Esophagus muscularis mucosa (tissue), 4 donors: ENCODE measurements around the gene ZNF217. TPM values are rescaled to one million over a fixed set of nuclear protein-coding genes. Genes with fewer than 3 reads are reported as not detected.

Source experiments
- DNase-seq: peaks from one replicate; pipeline ENCODE4 v3.0.0-alpha.2; 2017; ENCODE audit errors: extremely low spot score
- H3K27ac ChIP-seq, 4 donors: fragments of 200-600 bp; sonication (generic); replicated peaks in 1 of 4; 1 replicate in 3 of 4; 2 replicates in 1 of 4; pipeline ENCODE4 v1.5.1; 2016 to 2019; ENCODE audit warnings: mild to moderate bottlenecking in 1 of 4
- H3K27me3 ChIP-seq, 4 donors: fragments of 200-600 bp; sonication (generic); one replicate each; pipeline versions ENCODE4 v1.5.1 to v1.6.0; 2016 to 2019
- H3K36me3 ChIP-seq, 4 donors: fragments of 200-600 bp; sonication (generic); one replicate each; pipeline ENCODE4 v1.5.1; 2016 to 2019
- H3K4me1 ChIP-seq, 4 donors: fragments of 200-600 bp; sonication (generic); one replicate each; pipeline ENCODE4 v1.5.1; 2016 to 2019
- H3K4me3 ChIP-seq, 4 donors: fragments of 200-600 bp; sonication (generic); 1 replicate in 2 of 4; 2 replicates in 2 of 4; pipeline ENCODE4 v1.5.1; 2016 to 2019; ENCODE audit warnings: mild to moderate bottlenecking in 4 of 4, moderate library complexity in 1 of 4
- H3K9me3 ChIP-seq, 4 donors: fragments of 200-600 bp; sonication (generic); 1 replicate in 3 of 4; 2 replicates in 1 of 4; pipeline ENCODE4 v1.5.1; 2016 to 2019
- CTCF ChIP-seq, 3 experiments: fragments of 200-600 bp in 2 of 3; fragments of 450-650 bp in 1 of 3; sonication (generic) in 2 of 3; IDR thresholded peaks; one replicate each; pipeline ENCODE4 v1.5.1; 2017 to 2019; ENCODE audit warnings: antibody characterized with exemption in 3 of 3, mild to moderate bottlenecking in 2 of 3, moderate library complexity in 1 of 3
- EP300 ChIP-seq: sonication (generic); formaldehyde crosslinking; IDR thresholded peaks from one replicate; pipeline ENCODE4 v1.6.1; 2017; ENCODE audit warnings: antibody characterized with exemption
- POLR2A ChIP-seq: fragments of 450-650 bp; IDR thresholded peaks from one replicate; pipeline ENCODE4 v1.6.1; 2017; ENCODE audit warnings: antibody characterized with exemption, moderate library complexity, mild to moderate bottlenecking, low read depth
- POLR2AphosphoS5 ChIP-seq, 2 donors: sonication (generic); formaldehyde crosslinking; IDR thresholded peaks; one replicate each; pipeline ENCODE4 v1.6.1; 2017; ENCODE audit warnings: antibody characterized with exemption in 2 of 2
- WGBS: methylation state at CpG from one replicate; pipeline ENCODE4 v1.1.5; 2018; 5-methylcytosine and 5-hydroxymethylcytosine counted together
- intact Hi-C: fragments of 100-400 bp; cut with DNase I; formaldehyde crosslinking; loops from one replicate; pipeline ENCODE4 v1.15.1; 2023
- total RNA-seq, 4 donors: library from RNA; depleted of rRNA; stranded (reverse); fragments of >200 nt; gene quantifications; one replicate each; pipeline versions ENCODE4 v1.1.0 to v1.2.1, GENCODE V29; 2016

ZNF217 gene
- total RNA-seq, 4 donors from 2014 or later, result 15.4 to 27.3 (median 18.6) TPM

GRCh38 chr20:53579581-53580375, 13.9 kb downstream of the ZNF217 start:
- Histone ChIP-seq H3K9me3 (no peaks in the 10 kb centered on the region), H3K4me1 (peaks cover 57 to 68% (median 64%) of the 10 kb centered on the region in 4 donors), H3K36me3 (peaks cover 34 to 54% (median 45%) of the 10 kb centered on the region in 4 donors), H3K27ac (peak overlapping the region; percentile 62 to 76 (median 71)), H3K27me3 (no peaks in the 10 kb centered on the region), H3K4me3 (peak overlapping the region in 2 of 4 donors; percentile 7 to 37)
- intact Hi-C loops, result loop anchor here (2.0 to 5.0 kb wide), 4 partner anchors 193 to 363 kb away; no protein-coding TSS in a partner anchor
- DNase-seq, result no peak
- WGBS, result 55% methylated on average over 10 of the region's 10 CpGs
- TF ChIP-seq CTCF (IDR thresholded peaks at IDR 0.05) (no peak), POLR2A (no peak), POLR2AphosphoS5 (IDR thresholded peaks at IDR 0.05) (no peak), EP300 (no peak)

GRCh38 chr20:53579266-53579580, 14.4 kb downstream of the ZNF217 start:
- 47% methylated on average over 2 of the region's 2 CpGs for WGBS
- TF ChIP-seq EP300, result no peak
- TF ChIP-seq POLR2A, result no peak
- TF ChIP-seq CTCF (IDR thresholded peaks at IDR 0.05), result no peak
- no peak for TF ChIP-seq POLR2AphosphoS5 (IDR thresholded peaks at IDR 0.05)
- H3K4me1 ChIP-seq, result peaks cover 51 to 63% (median 59%) of the 10 kb centered on the region in 4 donors
- intact Hi-C loops, result loop anchor here (2.0 to 5.0 kb wide), 3 partner anchors 193 to 363 kb away; no protein-coding TSS in a partner anchor
- no peaks in the 10 kb centered on the region for H3K9me3 ChIP-seq
- DNase-seq, result no peak
- peak overlapping the region in 3 of 4 donors; percentile 10 to 36 (median 16) for H3K4me3 ChIP-seq
- no peaks in the 10 kb centered on the region for H3K27me3 ChIP-seq
- peak overlapping the region; percentile 62 to 76 (median 71) for H3K27ac ChIP-seq
- peaks cover 36 to 60% (median 50%) of the 10 kb centered on the region in 4 donors for H3K36me3 ChIP-seq

GRCh38 chr20:53578492-53579222, 15.0 kb downstream of the ZNF217 start:
- intact Hi-C loops, result loop anchor here (2.0 to 5.0 kb wide), 3 partner anchors 194 to 364 kb away; no protein-coding TSS in a partner anchor
- Histone ChIP-seq H3K27me3 (no peaks in the 10 kb centered on the region), H3K27ac (peak overlapping the region; percentile 62 to 76 (median 71)), H3K4me1 (peaks cover 46 to 58% (median 53%) of the 10 kb centered on the region in 4 donors), H3K36me3 (peaks cover 36 to 65% (median 55%) of the 10 kb centered on the region in 4 donors), H3K9me3 (no peaks in the 10 kb centered on the region), H3K4me3 (peak overlapping the region in 3 of 4 donors; percentile 10 to 36 (median 16))
- WGBS, result 9% methylated on average over 10 of the region's 10 CpGs
- no peak for DNase-seq
- TF ChIP-seq POLR2AphosphoS5 (IDR thresholded peaks at IDR 0.05) (peak; percentile 20 to 39), EP300 (no peak), CTCF (IDR thresholded peaks at IDR 0.05) (peak; percentile 85 to 93 (median 87)), POLR2A (no peak)

GRCh38 chr20:53576586-53577318, 16.9 kb downstream of the ZNF217 start:
- peaks cover 34 to 41% (median 38%) of the 10 kb centered on the region in 4 donors for H3K4me1 ChIP-seq
- WGBS, result 81% methylated on average over 12 of the region's 12 CpGs
- peaks cover 36 to 73% (median 61%) of the 10 kb centered on the region in 4 donors for H3K36me3 ChIP-seq
- H3K9me3 ChIP-seq, result no peaks in the 10 kb centered on the region
- no peaks in the 10 kb centered on the region for H3K27me3 ChIP-seq
- intact Hi-C loops, result loop anchor here (2.0 to 5.0 kb wide), 3 partner anchors 196 to 366 kb away; no protein-coding TSS in a partner anchor
- no peak for DNase-seq
- no peak overlapping the region for H3K27ac ChIP-seq
- TF ChIP-seq CTCF (IDR thresholded peaks at IDR 0.05), result no peak
- TF ChIP-seq POLR2A, result no peak
- no peak for TF ChIP-seq EP300
- no peak for TF ChIP-seq POLR2AphosphoS5 (IDR thresholded peaks at IDR 0.05)
- no peak overlapping the region for H3K4me3 ChIP-seq
